Duodenal mucosa (tissue), 2 donors: Measurements from ENCODE around the gene PREPL.

Source experiments
- H3K27ac ChIP-seq: one replicate; pipeline ENCODE4 v1.7.0; 2013; ENCODE audit warnings: low read depth, low read length
- H3K27me3 ChIP-seq, 2 donors: one replicate each; pipeline ENCODE4 v1.7.0; 2013; ENCODE audit warnings: low read length in 2 of 2, control low read depth in 1 of 2; ENCODE audit not compliant: insufficient read depth in 2 of 2, control insufficient read depth in 1 of 2
- H3K36me3 ChIP-seq, 2 donors: one replicate each; pipeline ENCODE4 v1.7.0; 2013; ENCODE audit warnings: low read length in 2 of 2, control low read depth in 1 of 2; ENCODE audit not compliant: insufficient read depth in 2 of 2, control insufficient read depth in 1 of 2
- H3K4me1 ChIP-seq, 2 donors: one replicate each; pipeline ENCODE4 v1.7.0; 2013; ENCODE audit warnings: low read length in 2 of 2, control low read depth in 1 of 2; ENCODE audit not compliant: insufficient read depth in 2 of 2, control insufficient read depth in 1 of 2
- H3K4me3 ChIP-seq, 2 donors: one replicate each; pipeline ENCODE4 v1.7.0; 2013; ENCODE audit warnings: low read length in 2 of 2, low read depth in 1 of 2
- H3K9ac ChIP-seq, 2 donors: one replicate each; pipeline ENCODE4 v1.7.0; 2013; ENCODE audit warnings: low read length in 2 of 2, low read depth in 1 of 2
- H3K9me3 ChIP-seq, 2 donors: one replicate each; pipeline ENCODE4 v1.7.0; 2013; ENCODE audit warnings: low read length in 2 of 2, control low read depth in 1 of 2; ENCODE audit not compliant: control insufficient read depth in 1 of 2

Gene PREPL

DNA sequence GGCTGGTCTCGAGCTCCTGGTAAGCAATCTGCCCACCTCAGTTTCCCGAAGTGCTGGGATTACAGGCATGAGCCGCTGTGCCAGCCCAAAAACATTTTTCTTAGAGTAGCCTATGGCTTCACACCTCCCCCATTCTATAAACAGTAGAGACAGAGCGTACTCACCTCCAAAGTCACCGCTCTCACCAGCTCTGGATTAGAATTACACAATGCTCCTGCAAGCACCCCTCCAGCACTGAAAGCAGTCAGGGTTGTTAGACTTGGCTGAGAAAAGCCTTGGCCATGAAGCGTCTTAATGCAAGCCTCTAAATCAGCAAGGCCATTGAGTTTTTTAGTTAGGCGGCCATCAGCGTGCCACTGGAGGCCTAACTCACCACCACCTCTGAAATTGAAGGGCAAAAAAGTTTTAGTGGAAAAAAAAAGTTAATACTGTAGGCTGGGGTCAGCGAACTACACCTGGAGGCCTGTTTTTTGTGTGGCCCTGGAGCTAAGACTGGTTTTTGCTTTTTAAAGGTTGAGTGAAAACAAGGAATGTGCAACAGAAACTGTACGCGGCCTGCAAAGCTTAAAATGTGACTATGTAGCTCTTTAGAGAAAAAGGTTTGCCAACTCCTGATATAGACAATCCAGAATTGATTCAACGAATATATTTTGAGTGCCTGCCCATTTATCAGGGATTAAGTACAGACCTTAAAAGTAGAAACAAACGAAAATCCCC lies 34.6 kb downstream of the PREPL start:
- Histone ChIP-seq H3K27ac (no peak overlapping the region), H3K4me3 (no peak overlapping the region), H3K4me1 (no peaks in the 10 kb centered on the region), H3K9me3 (no peaks in the 10 kb centered on the region), H3K27me3 (no peaks in the 10 kb centered on the region), H3K36me3 (peaks cover 29 to 69% of the 10 kb centered on the region in 2 donors), H3K9ac (no peak overlapping the region)

DNA sequence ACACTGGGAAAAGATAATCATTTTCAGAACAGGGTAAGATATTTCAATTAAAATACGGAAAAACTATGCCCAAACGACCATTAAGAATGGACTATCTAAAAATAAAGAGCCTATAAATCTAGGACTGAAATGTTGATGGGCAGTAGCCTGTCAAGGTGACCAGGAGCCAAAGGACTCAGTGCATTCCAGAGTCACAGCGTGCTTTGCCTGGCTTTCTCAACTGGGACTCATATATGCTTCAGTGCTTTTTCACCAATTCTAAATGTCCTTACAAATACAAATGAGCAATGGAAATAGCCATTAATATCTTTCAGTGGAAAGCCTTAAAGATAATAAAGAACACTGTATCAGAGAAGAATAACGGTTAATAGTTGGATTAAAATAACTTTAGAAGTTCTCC lies 35.4 kb downstream of the PREPL start:
- Histone ChIP-seq H3K9ac (no peak overlapping the region), H3K9me3 (no peaks in the 10 kb centered on the region), H3K4me1 (no peaks in the 10 kb centered on the region), H3K36me3 (peaks cover 28 to 71% of the 10 kb centered on the region in 2 donors), H3K27ac (no peak overlapping the region), H3K27me3 (no peaks in the 10 kb centered on the region), H3K4me3 (no peak overlapping the region)

DNA sequence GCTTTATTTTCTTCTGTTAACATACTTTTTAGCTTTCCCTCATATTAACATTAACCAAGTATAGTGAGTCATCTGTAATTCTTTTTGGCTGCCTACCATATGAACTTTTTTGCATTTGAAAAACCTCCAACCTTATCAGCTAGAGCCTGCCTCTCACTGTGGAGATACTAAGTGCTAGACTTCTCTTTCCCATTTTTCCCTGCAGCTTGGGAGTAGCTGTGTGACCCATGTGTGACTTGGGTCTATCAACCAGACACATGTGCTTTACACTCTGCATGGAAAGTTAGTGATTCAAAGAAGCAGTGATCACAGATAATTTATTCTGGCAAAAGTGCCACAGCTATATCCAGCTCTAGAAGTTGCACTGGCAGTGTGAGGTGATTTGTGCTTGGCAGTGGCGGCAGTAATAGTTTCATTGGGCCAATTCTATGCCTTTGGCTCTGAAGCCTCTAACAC lies 36.3 kb downstream of the PREPL start:
- Histone ChIP-seq H3K9ac (no peak overlapping the region), H3K27me3 (no peaks in the 10 kb centered on the region), H3K27ac (no peak overlapping the region), H3K4me1 (no peaks in the 10 kb centered on the region), H3K36me3 (peaks cover 28 to 73% of the 10 kb centered on the region in 2 donors), H3K9me3 (no peaks in the 10 kb centered on the region), H3K4me3 (no peak overlapping the region)

DNA sequence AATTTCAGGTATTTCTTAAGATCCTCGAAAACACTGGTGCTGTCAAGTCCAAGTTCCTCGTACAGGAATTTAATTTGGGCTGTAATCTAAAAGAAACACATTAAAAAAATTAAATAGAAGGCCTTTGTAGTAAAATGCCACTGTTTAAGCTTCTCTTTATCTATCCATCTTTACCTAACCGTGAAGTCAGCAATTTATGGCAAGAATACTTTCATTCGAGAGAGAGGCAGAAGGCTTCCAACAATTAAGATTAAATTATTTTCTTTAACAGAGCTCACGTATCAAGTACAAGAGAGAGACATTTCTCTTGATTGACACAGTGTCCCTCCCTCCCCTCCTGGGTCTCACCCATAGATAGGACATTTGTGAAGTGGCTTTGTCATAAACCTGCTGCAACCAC lies 39.9 kb downstream of the PREPL start:
- Histone ChIP-seq H3K36me3 (peaks cover 28 to 74% of the 10 kb centered on the region in 2 donors), H3K27ac (no peak overlapping the region), H3K9me3 (no peaks in the 10 kb centered on the region), H3K4me3 (no peak overlapping the region), H3K4me1 (no peaks in the 10 kb centered on the region), H3K27me3 (no peaks in the 10 kb centered on the region), H3K9ac (no peak overlapping the region)

DNA sequence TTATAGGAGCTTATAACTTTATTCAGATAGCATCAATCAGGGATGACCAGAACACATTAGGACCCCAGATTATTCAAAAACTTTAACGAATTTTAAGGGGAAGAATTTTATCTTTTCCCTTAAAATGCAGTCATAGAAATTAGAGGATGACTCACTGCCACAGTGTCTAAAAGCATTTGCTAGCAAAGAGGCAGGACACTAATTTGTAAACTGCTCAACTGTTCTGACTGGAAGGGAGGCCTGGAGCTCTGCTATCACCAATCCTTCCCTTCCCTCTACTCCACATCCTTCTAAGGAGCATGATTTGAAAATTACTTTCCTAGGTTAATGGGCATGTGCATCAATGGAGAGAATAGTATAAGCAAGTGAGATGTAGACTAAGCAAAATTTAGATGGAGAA lies 40.5 kb downstream of the PREPL start:
- H3K9ac ChIP-seq = no peak overlapping the region
- no peak overlapping the region for H3K4me3 ChIP-seq
- peaks cover 30 to 74% of the 10 kb centered on the region in 2 donors for H3K36me3 ChIP-seq
- H3K4me1 ChIP-seq = no peaks in the 10 kb centered on the region
- H3K9me3 ChIP-seq = no peaks in the 10 kb centered on the region
- no peaks in the 10 kb centered on the region for H3K27me3 ChIP-seq
- no peak overlapping the region for H3K27ac ChIP-seq

DNA sequence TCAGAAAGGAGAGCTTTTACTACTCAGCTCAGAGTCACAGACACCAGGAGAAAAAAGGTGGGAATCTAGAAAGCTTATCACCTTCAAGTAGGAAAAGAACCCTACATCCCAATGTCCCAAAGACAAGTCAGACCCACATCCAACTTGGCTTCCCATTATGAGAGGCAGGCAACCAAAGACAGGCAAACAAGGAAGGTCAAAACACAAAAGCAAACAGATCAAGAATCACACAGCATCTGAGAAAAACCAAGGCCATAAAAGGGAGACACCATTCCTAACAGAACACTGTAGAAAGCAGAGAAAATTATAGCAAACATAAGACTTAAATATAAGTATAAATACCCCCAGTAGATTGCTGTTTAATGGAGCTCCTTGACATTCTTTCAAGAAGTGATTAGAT lies 45.3 kb downstream of the PREPL start:
- Histone ChIP-seq H3K27ac (no peak overlapping the region), H3K36me3 (peaks cover 30 to 72% of the 10 kb centered on the region in 2 donors), H3K9me3 (peaks cover 1 to 8% of the 10 kb centered on the region in 2 donors), H3K4me1 (no peaks in the 10 kb centered on the region), H3K4me3 (no peak overlapping the region), H3K9ac (no peak overlapping the region), H3K27me3 (no peaks in the 10 kb centered on the region)

DNA sequence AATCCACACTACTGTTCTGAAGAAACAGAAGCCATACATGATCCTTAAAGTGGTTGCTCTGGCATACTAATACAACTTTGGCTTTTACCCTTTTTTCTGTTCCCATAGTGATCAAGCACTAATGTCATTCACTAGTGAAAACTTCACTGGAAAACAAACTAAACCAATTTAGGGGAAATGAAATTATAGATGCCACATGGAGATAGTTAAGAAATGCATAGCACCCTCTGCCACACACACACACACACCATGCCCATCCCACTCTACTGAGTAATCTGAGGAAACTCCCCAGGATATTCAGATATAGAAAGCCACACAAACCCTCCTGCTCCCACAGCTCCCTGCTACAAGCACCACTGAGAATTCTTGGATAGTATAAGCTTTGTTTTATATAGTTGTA lies 46.9 kb downstream of the PREPL start:
- H3K9ac ChIP-seq = no peak overlapping the region
- no peaks in the 10 kb centered on the region for H3K27me3 ChIP-seq
- H3K36me3 ChIP-seq = peaks cover 30 to 65% of the 10 kb centered on the region in 2 donors
- H3K27ac ChIP-seq = no peak overlapping the region
- no peak overlapping the region for H3K4me3 ChIP-seq
- H3K4me1 ChIP-seq = no peaks in the 10 kb centered on the region
- peaks cover 17 to 22% of the 10 kb centered on the region in 2 donors for H3K9me3 ChIP-seq

DNA sequence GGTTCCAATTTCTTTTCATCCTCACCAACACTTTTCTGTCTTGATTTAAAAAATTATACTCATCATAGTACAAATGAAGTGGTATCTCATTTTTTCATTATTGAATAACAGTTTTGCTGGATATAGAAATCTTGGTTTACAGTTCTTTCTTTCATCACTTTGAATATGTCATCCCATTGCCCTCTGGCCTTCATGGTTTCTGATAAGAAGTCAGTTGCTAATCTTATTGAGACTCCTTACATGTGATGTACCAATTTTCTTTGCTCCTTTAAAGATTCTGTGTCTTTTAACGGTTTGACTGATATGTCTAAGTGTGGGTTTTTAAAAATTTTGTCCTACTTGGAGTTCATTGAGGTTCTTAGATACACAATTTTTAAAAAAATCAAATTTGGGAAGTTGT lies 51.0 kb downstream of the PREPL start:
- Histone ChIP-seq H3K4me1 (no peaks in the 10 kb centered on the region), H3K9ac (no peak overlapping the region), H3K27me3 (no peaks in the 10 kb centered on the region), H3K27ac (no peak overlapping the region), H3K4me3 (no peak overlapping the region), H3K9me3 (peaks cover 21 to 25% of the 10 kb centered on the region in 2 donors), H3K36me3 (peaks cover 21 to 53% of the 10 kb centered on the region in 2 donors)

DNA sequence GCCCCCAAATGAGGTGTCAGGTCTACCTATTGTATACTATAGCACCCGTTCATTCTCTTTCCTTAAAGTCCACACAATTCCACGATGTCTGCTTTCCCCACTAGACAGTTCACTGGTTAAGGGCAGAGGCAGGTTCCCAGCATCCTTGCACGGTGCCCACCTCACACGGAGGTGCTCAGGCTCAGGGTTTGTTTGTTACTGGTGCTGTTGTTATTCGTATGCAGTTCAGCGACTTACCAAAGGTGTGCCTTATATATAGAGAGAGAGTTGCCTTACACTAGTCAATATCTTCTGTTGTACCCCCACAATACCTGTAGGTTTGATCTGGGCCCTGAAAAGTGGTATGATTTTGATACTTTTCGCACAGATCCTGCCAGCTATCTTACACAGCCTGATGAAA lies 55.4 kb downstream of the PREPL start:
- Histone ChIP-seq H3K4me3 (no peak overlapping the region), H3K9ac (no peak overlapping the region), H3K27me3 (no peaks in the 10 kb centered on the region), H3K9me3 (peaks cover 16 to 19% of the 10 kb centered on the region in 2 donors), H3K4me1 (no peaks in the 10 kb centered on the region), H3K27ac (no peak overlapping the region), H3K36me3 (peaks cover 10 to 35% of the 10 kb centered on the region in 2 donors)

DNA sequence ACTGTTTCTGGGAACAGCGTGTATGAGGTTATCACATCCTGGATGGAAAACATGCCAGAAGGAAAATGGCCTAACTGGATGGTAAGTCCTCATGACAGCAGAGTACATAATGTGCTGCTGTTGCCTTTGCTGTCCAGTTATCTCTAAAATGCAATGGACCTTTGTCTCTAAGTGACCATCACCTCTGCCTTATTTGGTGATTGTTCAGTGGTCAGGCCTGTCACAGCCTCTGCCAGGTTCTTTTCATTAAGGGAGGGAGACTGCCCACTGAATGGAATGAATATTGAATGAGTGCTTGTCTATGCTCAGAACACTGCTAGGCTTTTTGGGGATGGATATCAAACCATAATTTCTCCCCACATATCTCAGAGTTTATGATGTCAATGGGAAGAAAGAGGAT lies 57.0 kb downstream of the PREPL start:
- Histone ChIP-seq H3K36me3 (peaks cover 13 to 32% of the 10 kb centered on the region in 2 donors), H3K27me3 (no peaks in the 10 kb centered on the region), H3K27ac (no peak overlapping the region), H3K4me3 (no peak overlapping the region), H3K9me3 (peaks cover 2% of the 10 kb centered on the region in 2 donors), H3K4me1 (no peaks in the 10 kb centered on the region), H3K9ac (no peak overlapping the region)
